ENCODE results near the gene CIAO3. TPM values are rescaled to one million over a fixed set of nuclear protein-coding genes. Genes with fewer than 3 reads are reported as not detected.

Gene CIAO3
- total RNA-seq, 1 experiment from 2014 or later, result 21.9 TPM

GRCh38 chr16:732936-733335 lies 7.9 kb downstream of the CIAO3 start:
- H3K36me3 Mint-ChIP-seq (ENCODE audit: insufficient read depth in 1 of 3, low read depth in 3 of 3), result peaks cover 5 to 35% (median 21%) of the 10 kb centered on the region in 3 experiments; a peak in 6 of 7 replicates
- H3K56ac ChIP-seq (ENCODE audit: insufficient read length, low read depth, low read length), result no peak overlapping the region
- H2BK5ac ChIP-seq (ENCODE audit: insufficient read length, low read length), result no peak overlapping the region
- H3K9me3 Mint-ChIP-seq, result no peaks in the 10 kb centered on the region
- no peak overlapping the region for H2BK12ac ChIP-seq (ENCODE audit: insufficient read length, low read depth, low read length)
- H4K5ac ChIP-seq (ENCODE audit: insufficient read length, low read depth, low read length), result no peak overlapping the region
- no peak overlapping the region for H2BK20ac ChIP-seq (ENCODE audit: low read depth, low read length, poor library complexity, severe bottlenecking)
- no peaks in the 10 kb centered on the region for H3K27me3 ChIP-seq (ENCODE audit: insufficient read depth, low read length)
- H3K27me3 Mint-ChIP-seq (ENCODE audit: low read depth), result no peaks in the 10 kb centered on the region
- H3K4me1 ChIP-seq (ENCODE audit: insufficient read depth, low read length), result no peaks in the 10 kb centered on the region
- H2AK5ac ChIP-seq (ENCODE audit: insufficient read length, low read length), result no peak overlapping the region
- no peak overlapping the region for H3K4me2 ChIP-seq (ENCODE audit: insufficient read depth, insufficient read length, low read length)
- H3K4ac ChIP-seq (ENCODE audit: low read depth, low read length), result no peak overlapping the region
- no peaks in the 10 kb centered on the region for H3K79me1 ChIP-seq (ENCODE audit: insufficient read depth, low read depth, low read length, poor library complexity, severe bottlenecking)
- no peak overlapping the region for H2AFZ ChIP-seq (ENCODE audit: low read length)
- no peak overlapping the region for H3K9ac ChIP-seq (ENCODE audit: extremely low read depth, insufficient read length, low read length)
- TF ChIP-seq CTCF (conservative IDR thresholded peaks at IDR 0.05), result peak; percentile 45; the same call in 2 of the 3 replicates
- H2BK15ac ChIP-seq (ENCODE audit: low read depth, low read length), result no peak overlapping the region
- no peak overlapping the region for H2BK120ac ChIP-seq (ENCODE audit: low read depth, low read length, poor library complexity, severe bottlenecking)
- no peaks in the 10 kb centered on the region for H3K9me3 ChIP-seq (ENCODE audit: control insufficient read depth, low read depth, low read length)
- H3K4me3 Mint-ChIP-seq, result no peak overlapping the region; a peak in 1 of 5 replicates
- no peaks in the 10 kb centered on the region for H3K79me2 ChIP-seq (ENCODE audit: insufficient read depth, low read length)
- no peaks in the 10 kb centered on the region for H4K20me1 ChIP-seq (ENCODE audit: control insufficient read depth, insufficient read depth, insufficient read length)
- H3K14ac ChIP-seq (ENCODE audit: insufficient read depth, low read length), result no peak overlapping the region
- WGBS (ENCODE audit: extremely low coverage, insufficient read length, low lambda C conversion rate), result no CpG with 5 or more reads among the region's 13 CpGs
- DNase-seq, result no peak
- H3K23ac ChIP-seq (ENCODE audit: insufficient read length, low read depth, low read length), result no peak overlapping the region
- no peak overlapping the region for H4K91ac ChIP-seq (ENCODE audit: insufficient read length, low read depth, low read length)
- peaks cover 2 to 6% of the 10 kb centered on the region in 2 experiments; a peak in 3 of 4 replicates for H3K4me1 Mint-ChIP-seq
- no peak overlapping the region for H3K18ac ChIP-seq (ENCODE audit: insufficient read length, low read depth, low read length)
- H3K23me2 ChIP-seq (ENCODE audit: insufficient read length, low read depth, low read length, poor library complexity, severe bottlenecking), result peaks cover 4% of the 10 kb centered on the region
- H4K8ac ChIP-seq (replicated peaks; ENCODE audit: insufficient read length, low read depth, low read length), result no peak overlapping the region
- no peak overlapping the region for H3K27ac ChIP-seq (ENCODE audit: insufficient read length, low read depth, low read length)
- H3T11ph ChIP-seq (ENCODE audit: low read length), result no peak overlapping the region
- H3K27ac Mint-ChIP-seq, result no peak overlapping the region

Data from H9 (cell line).